GM18520 (cell line): Measurements from ENCODE around the gene TMPRSS6.

Experiments
- ATAC-seq: cut with Tn5 transposase; IDR thresholded peaks from one replicate; pipeline ENCODE4 v1.9.1; 2021; ENCODE audit not compliant: unreplicated experiment

The TMPRSS6 gene

GRCh38 chr22:37015587-37015878, 94.0 kb downstream of the TMPRSS6 start:
- ATAC-seq, result no peak
